HT-29 (cell line): ENCODE results near the gene ADGRF4. TPM values are rescaled to one million over a fixed set of nuclear protein-coding genes. Genes with fewer than 3 reads are reported as not detected.
A peak's percentile ranks its signal among the peaks of the same experiment; 100 is the strongest.
"Not testable (repeated sequence)": the region's sequence is repeated elsewhere in the genome, so short reads cannot be mapped to it uniquely, and the experiment has no call there.

Source experiments
- DNase-seq: peaks from one replicate; pipeline ENCODE4 v3.0.0-alpha.2; 2015; ENCODE audit warnings: low spot score
- total RNA-seq: library from RNA; depleted of rRNA; stranded (reverse); fragments of >200 nt; shearing (Covaris generic); gene quantifications from 2 replicates; pipeline ENCODE4 v1.2.3, GENCODE V29; 2014; rRNA removed

ADGRF4 gene
- total RNA-seq, 1 experiment from 2014 or later = 0.41 TPM

DNA sequence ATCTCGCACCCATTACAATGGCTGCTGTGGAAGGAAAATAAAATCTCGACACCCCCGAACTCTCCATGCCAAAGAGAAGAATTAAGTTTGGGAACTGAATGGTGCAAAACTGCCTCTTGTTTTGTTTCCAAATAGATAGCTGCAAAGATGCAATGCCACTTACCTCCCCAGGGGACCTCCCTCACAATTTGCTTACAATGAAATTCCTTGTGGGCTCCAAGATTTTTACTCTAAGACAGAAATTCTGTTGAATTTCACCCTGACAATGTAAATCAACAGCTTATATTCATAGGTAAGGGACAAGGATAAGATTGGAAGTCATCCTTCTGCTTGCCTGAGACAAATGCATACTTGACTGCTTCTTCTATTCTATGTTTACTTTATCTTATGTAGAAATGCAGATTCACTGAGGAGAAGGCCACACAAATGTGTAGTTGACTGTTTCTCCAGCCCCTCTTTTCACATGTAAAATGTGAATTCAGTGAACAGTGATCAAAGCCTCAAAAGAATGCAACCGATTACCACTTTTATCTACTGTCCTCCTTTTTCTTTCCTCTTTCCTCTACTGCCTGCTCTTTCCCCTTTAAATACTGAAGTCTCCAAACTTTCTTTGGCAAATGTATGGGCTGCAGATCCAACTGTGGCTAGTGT is 36.6 kb downstream of the ADGRF4 start:
- DNase-seq = no peak

- no peak for DNase-seq
These were observed 37.8 kb downstream of the ADGRF4 start for GRCh38 chr6:47736083-47736700.

- no peak for DNase-seq
These were observed 39.0 kb downstream of the ADGRF4 start for GRCh38 chr6:47737406-47737805.

GRCh38 chr6:47740714-47741113 is 42.3 kb downstream of the ADGRF4 start:
- DNase-seq = no peak

DNA sequence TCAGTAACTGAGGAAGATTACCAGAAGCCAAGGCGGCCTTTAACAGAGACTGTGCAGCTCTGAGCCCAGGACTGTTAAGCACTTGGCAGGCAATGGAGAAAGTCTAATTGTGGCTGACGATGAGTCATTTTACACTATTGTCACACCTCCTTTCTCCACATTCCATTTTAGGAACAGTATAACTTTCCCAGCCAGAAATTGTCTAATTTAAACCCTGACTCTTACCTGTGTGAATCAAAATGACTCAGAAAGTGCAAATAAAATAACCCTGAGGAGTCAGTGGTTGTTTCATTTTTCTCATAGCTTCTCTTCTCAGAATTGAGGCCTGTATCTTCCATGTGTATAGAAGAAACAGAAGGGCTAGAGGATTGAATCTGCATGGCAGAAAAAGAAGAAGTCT is 43.4 kb downstream of the ADGRF4 start:
- DNase-seq = peak; percentile 14

- no peak for DNase-seq
These were observed 45.4 kb downstream of the ADGRF4 start for GRCh38 chr6:47743744-47744143.

DNA sequence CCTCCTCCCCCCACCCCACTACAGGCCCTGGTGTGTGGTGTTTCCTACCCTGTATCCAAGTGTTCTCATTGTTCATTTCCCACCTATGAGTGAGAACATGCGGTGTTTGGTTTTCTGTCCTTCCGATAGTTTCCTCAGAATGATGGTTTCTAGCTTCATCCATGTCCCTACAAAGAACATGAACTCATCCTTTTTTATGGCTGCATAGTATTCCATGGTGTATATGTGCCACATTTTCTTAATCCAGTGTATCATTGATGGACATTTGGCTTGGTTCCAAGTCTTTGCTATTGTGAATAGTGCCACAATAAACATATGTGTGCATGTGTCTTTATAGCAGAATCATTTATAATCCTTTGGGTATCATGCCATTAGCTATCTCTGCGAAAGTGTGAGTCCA is 46.9 kb downstream of the ADGRF4 start:
- not testable (repeated sequence) for DNase-seq

DNA sequence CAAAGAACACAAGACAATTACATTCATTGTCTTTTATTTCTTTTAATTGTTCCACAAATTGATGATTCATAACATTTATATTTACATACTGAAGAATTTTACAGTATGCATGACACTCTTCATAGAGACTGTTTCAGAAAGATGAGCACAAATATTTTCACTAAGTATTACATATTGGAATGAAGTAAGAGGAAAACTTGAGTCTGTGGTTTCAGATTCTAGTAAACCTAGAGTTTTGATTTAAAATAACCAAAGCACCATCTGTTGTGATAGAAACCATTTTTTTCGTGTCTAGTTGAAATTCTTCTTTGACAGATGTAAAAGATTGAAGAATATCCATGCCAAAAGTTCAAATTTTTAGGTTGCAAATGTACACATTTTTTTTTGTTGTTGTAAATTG is 51.4 kb downstream of the ADGRF4 start:
- DNase-seq = no peak

- peak; percentile 31 for DNase-seq
These were observed 54.4 kb downstream of the ADGRF4 start for GRCh38 chr6:47752801-47753200.

GRCh38 chr6:47759364-47759763 is 61.0 kb downstream of the ADGRF4 start:
- DNase-seq = no peak

DNA sequence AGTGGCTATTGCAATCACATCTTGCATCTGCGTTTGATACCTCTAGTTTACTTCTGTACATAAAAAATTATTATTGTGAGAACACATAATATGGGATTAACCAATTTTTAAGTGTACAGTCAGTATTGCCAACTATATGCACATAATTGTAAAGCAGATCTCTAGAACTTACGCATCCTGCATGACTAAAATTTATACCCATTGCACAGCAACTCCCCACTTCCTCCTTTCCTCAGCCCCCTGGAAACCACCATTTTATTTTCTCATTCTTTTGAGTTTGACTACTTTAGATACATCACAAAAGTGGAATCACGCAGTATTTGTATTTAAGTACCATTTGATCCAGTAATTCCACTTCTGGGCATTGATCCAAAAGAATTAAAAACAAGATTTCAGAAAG is 64.1 kb downstream of the ADGRF4 start:
- no peak for DNase-seq

GRCh38 chr6:47766445-47766844 is 68.1 kb downstream of the ADGRF4 start:
- no peak for DNase-seq

- no peak for DNase-seq
These were observed 68.7 kb downstream of the ADGRF4 start for GRCh38 chr6:47767102-47767501.

DNA sequence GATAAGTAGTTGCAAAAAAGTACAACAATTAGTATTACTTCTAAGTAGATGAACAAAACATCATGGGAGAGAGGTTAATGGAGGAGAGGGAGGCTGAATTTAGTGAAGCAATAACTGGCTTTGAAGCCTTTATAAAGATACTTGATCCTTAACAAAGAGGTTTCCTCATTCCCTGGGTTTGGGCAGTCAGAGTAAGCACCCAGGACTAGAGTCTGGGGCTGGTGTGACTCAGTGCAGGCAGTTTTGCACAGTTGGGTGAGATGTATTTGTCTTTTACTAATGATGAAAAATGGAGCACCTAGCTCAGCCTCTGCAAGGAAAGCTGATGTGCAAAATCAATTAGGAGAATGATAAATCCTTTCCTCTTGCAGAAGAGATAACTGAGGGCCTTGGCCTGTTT is 71.6 kb downstream of the ADGRF4 start:
- DNase-seq = no peak

Other genes starting within 250 kb of the ADGRF4 start
- 22.0 and 23.4 TPM in 2 replicates for gene CD2AP, start 220.8 kb upstream of the ADGRF4 start, total RNA-seq
- not detected in 2 replicates for gene OPN5, start 83.5 kb downstream of the ADGRF4 start, total RNA-seq